Keratinocyte (primary cell): ENCODE results near the gene PGA3.
"Not testable (repeated sequence)": the region's sequence is repeated elsewhere in the genome, so short reads cannot be mapped to it uniquely, and the experiment has no call there.

Experiments used
- EZH2 ChIP-seq: IDR thresholded peaks from one replicate; pipeline ENCODE4 v1.6.1; 2012; ENCODE audit warnings: inconsistent platforms, mild to moderate bottlenecking, low read length, moderate library complexity
- TF ChIP-seq, protein P1 (sequence below), 3 experiments: IDR thresholded peaks in 1 of 3; conservative IDR thresholded peaks in 1 of 3; optimal IDR thresholded peaks in 1 of 3; 2 replicates in 2 of 3; 3 replicates in 1 of 3; pipeline versions ENCODE3 to v1.5.1; 2011; ENCODE audit warnings: low read length in 3 of 3, mild to moderate bottlenecking in 3 of 3, moderate library complexity in 2 of 3, control low read depth in 1 of 3, inconsistent platforms in 1 of 3; ENCODE audit not compliant: insufficient read depth in 2 of 3; ENCODE audit errors: extremely low read depth in 1 of 3

- TF ChIP-seq, protein P1, sequence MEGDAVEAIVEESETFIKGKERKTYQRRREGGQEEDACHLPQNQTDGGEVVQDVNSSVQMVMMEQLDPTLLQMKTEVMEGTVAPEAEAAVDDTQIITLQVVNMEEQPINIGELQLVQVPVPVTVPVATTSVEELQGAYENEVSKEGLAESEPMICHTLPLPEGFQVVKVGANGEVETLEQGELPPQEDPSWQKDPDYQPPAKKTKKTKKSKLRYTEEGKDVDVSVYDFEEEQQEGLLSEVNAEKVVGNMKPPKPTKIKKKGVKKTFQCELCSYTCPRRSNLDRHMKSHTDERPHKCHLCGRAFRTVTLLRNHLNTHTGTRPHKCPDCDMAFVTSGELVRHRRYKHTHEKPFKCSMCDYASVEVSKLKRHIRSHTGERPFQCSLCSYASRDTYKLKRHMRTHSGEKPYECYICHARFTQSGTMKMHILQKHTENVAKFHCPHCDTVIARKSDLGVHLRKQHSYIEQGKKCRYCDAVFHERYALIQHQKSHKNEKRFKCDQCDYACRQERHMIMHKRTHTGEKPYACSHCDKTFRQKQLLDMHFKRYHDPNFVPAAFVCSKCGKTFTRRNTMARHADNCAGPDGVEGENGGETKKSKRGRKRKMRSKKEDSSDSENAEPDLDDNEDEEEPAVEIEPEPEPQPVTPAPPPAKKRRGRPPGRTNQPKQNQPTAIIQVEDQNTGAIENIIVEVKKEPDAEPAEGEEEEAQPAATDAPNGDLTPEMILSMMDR (optimal IDR thresholded peaks at IDR 0.05 in 1 of 3, IDR thresholded peaks at IDR 0.05 in 1 of 3, conservative IDR thresholded peaks at IDR 0.05 in 1 of 3; ENCODE audit: extremely low read depth in 1 of 3, insufficient read depth in 2 of 3, low read length in 3 of 3) = not testable (repeated sequence)
- not testable (repeated sequence) for TF ChIP-seq EZH2
These were observed 7.3 kb downstream of the PGA3 start for GRCh38 chr11:61210629-61211028.
